Skin of body (tissue), 3 donors: ENCODE results near the gene DUS2. TPM values are rescaled to one million over a fixed set of nuclear protein-coding genes. Genes with fewer than 3 reads are reported as not detected.

Experiments used
- DNase-seq: peaks from one replicate; lab custom pipeline; 2025; lab: John Stamatoyannopoulos, UW
- small RNA-seq: library from RNA; depleted of rRNA; stranded (forward); fragments of <200 nt; gene quantifications from one replicate; pipeline ENCODE3, GENCODE V24; 2014; ENCODE audit warnings: low replicate concordance
- total RNA-seq: library from RNA; depleted of rRNA; stranded (reverse); fragments of >200 nt; gene quantifications from one replicate; pipeline ENCODE4 v1.2.3, GENCODE V29; 2014

Gene DUS2
- total RNA-seq, 1 donor from 2014 or later: 11.0 TPM

DNA sequence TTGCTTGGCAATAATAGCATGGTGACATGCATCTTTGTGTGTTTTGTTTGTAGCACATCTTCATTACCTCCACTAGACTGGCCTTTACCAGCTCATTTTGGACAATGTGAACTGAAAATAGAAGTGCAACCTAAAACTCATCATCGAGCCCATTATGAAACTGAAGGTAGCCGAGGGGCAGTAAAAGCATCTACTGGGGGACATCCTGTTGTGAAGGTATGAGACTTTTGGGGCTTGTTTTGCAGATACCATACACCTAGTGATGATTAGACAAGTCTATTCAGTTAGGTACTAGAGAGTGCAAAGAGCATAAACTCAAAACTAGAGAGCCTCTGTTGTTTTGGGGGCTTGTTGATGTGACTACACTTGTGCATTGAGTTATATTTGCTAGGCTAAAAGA is 103.3 kb downstream of the DUS2 start:
- DNase-seq: no peak

DNA sequence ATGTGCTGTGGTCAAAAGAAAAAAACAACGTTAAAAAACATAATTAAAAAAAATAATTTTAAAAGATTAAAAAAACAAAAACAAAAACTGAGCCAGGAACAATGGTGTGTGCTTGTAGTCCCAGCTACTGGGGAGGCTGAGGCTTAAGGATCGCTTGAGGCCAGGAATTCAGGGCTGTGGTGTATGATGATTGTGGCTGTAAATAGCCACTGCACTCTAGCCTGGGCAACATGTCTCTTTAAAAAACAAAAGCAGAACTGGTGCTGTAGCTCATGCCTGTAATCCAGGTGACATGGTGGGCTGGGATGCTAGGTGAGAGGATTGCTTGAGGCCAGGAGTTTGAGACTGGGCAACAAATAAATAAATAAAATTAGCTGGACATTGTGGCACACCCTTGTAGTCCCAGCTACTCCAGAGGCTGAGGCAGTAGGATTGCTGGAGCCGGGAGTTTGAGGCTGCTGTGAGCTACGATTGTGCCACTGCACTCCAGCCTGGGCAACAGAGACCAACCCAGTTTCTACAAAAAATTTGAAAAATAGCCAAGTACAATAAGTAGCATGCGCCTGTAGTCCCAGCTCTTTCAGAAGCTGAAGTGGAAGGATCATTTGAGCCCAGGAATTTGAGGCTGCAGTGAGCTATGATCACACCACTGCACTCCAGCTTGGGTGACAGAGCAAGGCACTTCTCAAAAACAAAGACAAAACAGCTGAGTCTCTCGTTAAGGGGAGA is 105.7 kb downstream of the DUS2 start:
- no peak for DNase-seq

Small RNA genes lying within 50 kb of the gene (small RNA-seq; reads per million reads assigned to genes)
- gene RF00019 (not detected), gene RNU6-359P (not detected)

Other genes starting within 250 kb of the DUS2 start
- 8.7 TPM for gene RANBP10, start 216.7 kb upstream of the DUS2 start, total RNA-seq
- 0.59 TPM for gene TSNAXIP1, start 216.4 kb upstream of the DUS2 start, total RNA-seq
- 21.7 TPM for gene THAP11, start 181.0 kb upstream of the DUS2 start, total RNA-seq
- 56.5 TPM for gene NUTF2, start 176.4 kb upstream of the DUS2 start, total RNA-seq
- 49.6 TPM for gene CENPT, start 175.6 kb upstream of the DUS2 start, total RNA-seq
- gene EDC4, start 150.2 kb upstream of the DUS2 start, total RNA-seq: 36.7 TPM
- not detected for gene NRN1L, start 138.4 kb upstream of the DUS2 start, total RNA-seq
- gene PSKH1, start 130.0 kb upstream of the DUS2 start, total RNA-seq: 8.3 TPM
- 0.49 TPM for gene CTRL, start 91.4 kb upstream of the DUS2 start, total RNA-seq
- gene PSMB10, start 86.4 kb upstream of the DUS2 start, total RNA-seq: 16.4 TPM
- gene LCAT, start 79.2 kb upstream of the DUS2 start, total RNA-seq: 7.6 TPM
- 38.1 TPM for gene SLC12A4, start 54.6 kb upstream of the DUS2 start, total RNA-seq
- not detected for gene DPEP3, start 42.8 kb upstream of the DUS2 start, total RNA-seq
- 1.8 TPM for gene DPEP2, start 23.8 kb upstream of the DUS2 start, total RNA-seq
- gene DPEP2NB, start 7.4 kb upstream of the DUS2 start, total RNA-seq: not detected
- gene DDX28, start 52 bp upstream of the DUS2 start, total RNA-seq: 6.1 TPM
- 21.5 TPM for gene NFATC3, start 62.1 kb downstream of the DUS2 start, total RNA-seq
- 22.9 TPM for gene ESRP2, start 212.8 kb downstream of the DUS2 start, total RNA-seq
- gene PLA2G15, start 222.1 kb downstream of the DUS2 start, total RNA-seq: 15.4 TPM
- gene SLC7A6, start 241.2 kb downstream of the DUS2 start, total RNA-seq: 18.1 TPM